Kidney tubule cell (primary cell): ENCODE data around the gene BSPRY.

Experiments used
- DNase-seq: peaks from one replicate; pipeline ENCODE4 v3.0.0-alpha.2; 2018; ENCODE audit warnings: low spot score

The BSPRY gene

GRCh38 chr9:113349445-113350094 lies at the start of gene BSPRY:
Gene BSPRY (plus strand): TSS chr9:113349541. CDS start chr9:113349580, 39 bp downstream.
- peak; percentile 53 for DNase-seq

DNA sequence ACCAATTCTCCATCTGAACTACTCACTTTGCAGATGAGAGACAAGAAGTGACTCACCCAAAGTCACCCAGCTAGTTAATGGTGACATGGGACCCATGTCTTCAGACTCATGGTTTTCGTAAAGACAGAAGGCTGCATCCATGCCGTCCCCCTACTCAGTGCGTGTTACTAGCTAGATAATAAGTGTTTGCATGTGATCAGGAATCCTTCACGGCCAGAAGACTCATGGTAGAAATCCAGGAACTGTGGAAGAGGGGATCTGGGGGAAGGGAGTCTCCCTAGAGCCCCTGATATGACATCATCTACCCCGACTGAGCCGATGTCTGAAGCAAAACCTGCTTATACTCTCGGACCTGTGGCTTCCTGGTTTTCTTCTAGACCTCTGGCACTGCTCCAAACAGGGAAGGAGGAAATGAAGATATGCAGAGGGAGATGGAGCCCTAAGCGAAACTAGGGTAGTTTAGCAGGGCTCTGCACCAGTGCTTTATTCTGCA lies 49.5 kb upstream of the BSPRY start:
- peak; percentile 83 for DNase-seq

DNA sequence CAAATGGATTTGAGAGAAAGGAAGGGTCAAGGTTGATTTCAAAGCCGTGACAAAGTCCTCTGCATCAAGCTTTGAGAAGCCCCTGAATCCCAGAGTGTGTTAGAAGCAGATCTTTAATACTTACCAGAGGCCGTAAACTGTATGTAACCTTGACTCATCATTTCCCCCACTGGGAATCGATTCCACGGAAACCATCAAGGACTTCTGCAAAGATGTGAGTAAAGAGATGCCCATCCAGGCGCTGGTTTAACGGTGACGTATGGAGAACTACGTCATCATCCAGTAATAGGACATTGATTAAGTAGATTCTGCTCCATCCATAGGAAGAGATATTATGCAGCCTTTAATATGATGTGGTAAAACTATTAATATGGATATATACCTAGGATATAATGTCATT lies 47.8 kb upstream of the BSPRY start:
- no peak for DNase-seq

DNA sequence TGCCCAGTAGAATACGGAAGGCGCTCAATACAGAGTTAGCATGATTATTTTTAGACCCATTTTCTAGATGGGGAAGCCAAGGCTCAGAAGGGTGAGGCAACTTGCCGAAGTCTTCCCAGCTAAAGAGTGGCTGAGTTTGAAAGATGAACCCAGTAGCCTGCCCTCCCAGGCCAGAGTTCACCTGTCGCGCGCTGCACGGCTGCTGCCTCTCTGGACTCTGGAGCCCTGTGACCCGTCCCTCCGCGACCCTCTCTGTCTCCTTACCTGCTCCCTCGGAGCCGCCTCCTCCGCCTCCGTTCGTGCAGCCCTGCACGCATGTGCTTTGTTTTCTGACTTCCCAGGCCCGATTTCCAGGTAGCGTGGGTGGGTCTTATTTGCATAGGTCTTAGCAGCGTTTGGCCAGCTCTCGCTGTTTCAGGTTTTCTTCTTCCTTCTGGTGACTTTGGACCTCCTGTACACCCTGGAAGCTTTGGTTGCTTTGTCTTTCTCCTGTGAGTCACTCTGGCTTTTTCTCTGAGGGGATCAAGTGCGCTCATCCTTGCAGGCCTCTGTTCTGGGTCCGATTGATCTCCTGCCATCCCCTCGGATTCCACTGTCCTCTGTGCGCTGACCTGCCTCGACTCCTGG lies 46.4 kb upstream of the BSPRY start, which contains the start of gene RNF183:
Gene RNF183, minus strand, starts transcription at position 585 of the 627 bp plus-strand sequence. CDS start 5,192 bp downstream, outside the sequence.
- DNase-seq = peak; percentile 81

DNA sequence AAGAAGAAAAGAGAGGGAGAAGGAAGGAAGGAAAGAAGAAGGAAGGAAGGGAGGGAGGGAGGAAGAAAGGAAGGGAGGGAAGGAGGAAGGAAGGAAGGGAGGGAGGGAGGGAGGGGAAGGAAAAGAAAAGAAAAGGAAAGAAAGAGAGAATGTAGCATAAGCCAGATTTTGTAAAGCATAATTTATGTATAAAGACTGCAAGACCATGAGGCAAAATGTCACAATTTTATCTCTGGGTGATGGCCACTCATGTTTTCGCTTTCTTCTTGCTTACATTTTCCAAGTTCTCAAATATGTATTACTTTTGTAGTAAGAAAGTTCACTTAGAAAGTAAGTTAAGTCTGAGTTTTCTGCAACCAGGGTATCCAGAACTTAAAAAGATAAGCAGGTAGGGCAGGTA lies 42.8 kb upstream of the BSPRY start:
- no peak for DNase-seq

DNA sequence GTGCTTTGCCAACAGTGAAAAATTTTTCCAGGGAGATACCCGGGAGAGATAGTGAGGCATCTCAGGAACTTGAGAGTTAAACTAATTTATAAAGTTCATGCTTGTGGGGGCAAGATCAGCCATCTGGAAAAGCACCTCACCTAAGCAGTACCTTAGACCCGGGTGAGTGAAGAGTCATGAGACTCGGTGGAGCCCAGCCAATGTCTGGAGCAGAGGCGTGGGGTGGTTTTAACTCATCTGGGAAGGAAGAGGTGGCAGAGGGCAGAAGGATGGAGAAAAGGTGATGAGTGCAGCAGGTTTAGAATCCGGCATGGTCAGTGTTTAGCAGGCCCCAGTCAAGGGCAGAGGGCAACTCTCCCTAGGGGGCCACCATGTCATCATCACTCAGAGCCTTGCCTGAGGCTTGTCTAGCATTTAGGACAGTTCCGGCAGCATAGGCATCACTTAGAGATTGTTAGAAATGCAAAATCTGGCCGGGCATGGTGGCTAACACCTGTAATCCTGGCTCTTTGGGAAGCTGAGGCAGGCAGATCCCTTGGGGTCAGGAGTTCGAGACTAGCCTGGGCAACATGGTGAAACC lies 41.9 kb upstream of the BSPRY start:
- peak; percentile 83 for DNase-seq

GRCh38 chr9:113309204-113309813 lies 40.0 kb upstream of the BSPRY start:
- peak; percentile 55 for DNase-seq

DNA sequence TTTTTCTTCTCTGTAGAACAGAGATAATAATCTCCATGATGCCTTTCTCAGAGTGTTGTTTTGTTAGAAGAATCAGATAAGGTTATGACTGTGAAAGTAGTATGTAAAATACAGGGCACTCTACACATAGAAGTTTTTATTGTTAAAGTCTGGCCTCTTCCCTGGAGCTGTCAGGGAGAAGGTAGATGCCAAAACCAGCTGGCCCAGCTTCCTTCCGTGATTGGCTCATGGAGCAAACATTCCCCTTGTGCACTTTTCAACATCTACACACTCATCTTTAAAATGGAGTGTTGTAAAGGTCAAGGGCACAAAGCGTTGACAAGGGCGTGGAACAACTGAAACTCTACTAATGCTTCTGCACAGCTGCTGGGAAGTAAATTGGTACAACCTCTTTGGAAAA lies 38.8 kb upstream of the BSPRY start:
- DNase-seq = no peak

DNA sequence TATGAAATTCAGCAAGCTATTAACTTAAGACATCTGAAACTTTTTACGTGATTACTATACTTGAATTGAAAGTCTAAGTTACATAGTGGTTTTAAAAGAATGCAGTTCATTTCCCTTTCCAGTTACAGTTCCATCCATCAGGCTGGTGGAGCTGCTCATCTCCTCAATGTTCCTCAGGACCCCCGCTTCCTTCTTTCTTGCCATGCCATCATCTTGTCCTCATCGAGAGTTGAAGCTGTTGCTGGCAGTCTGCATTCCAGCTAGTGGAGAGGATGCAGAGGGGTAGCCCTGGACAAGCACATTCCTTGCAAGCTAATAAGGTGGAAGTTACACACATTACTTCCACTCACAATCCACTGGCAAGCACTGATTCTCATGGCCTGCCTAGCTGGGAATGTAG lies 37.4 kb upstream of the BSPRY start:
- no peak for DNase-seq

DNA sequence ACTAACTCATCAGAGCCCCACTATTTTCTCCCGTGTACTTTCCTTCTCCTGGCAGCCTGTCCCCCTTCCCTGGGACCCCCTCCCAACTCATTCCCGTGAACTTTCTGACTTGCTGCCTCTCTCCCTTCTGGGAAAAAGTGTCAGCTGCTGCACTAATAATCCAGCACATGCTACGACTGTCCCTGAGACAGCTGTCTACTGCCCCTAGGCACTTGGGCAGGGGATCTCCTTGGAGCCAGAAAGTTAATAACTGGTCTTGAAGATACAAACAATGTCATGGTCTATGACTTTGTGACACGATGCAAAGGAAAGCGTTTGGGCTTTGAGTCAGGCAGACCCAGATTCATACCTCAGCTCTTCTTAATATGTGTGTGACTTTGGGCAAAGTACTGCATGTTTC lies 36.1 kb upstream of the BSPRY start:
- DNase-seq = no peak

DNA sequence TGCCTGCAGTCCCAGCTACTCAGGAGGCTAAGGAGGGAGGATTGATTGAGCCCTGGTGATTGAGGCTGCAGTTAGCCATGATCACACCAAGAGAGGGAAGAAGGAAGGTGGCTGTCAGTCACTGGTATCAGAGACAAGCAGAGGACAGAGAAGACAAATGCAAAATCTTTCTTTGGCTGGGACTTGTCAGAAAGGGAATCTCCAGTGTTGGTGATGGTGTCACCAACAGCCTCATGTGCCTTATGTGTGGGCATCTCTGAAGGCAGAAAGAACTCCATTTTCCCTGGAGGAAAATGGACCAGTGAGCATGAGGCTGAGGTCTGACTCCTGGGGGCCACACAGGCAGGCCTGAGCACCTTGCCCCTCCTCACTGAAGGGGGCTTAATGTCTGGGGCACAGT lies 34.1 kb upstream of the BSPRY start:
- no peak for DNase-seq

DNA sequence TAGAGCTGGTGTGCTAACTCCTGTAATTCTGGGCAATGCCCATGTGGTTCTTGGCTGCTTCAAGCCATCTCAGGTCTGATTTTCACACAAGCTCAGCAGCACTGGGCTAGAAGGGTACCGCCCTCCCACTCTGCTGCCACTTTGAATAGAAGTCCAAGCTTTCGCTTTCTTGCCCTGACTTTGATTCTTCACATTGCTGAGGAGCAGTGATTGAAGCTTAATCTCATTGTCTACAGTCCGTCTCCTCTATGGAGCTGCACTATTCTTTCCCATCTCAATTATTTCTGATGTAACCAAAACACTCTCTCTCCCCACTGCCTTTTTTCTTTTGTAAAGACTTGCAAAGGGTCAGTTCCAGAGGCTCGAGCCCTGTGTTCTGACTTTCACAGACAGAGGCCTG lies 33.3 kb upstream of the BSPRY start:
- no peak for DNase-seq

- DNase-seq = no peak
Observed at GRCh38 chr9:113317777-113318176, 31.6 kb upstream of the BSPRY start.

DNA sequence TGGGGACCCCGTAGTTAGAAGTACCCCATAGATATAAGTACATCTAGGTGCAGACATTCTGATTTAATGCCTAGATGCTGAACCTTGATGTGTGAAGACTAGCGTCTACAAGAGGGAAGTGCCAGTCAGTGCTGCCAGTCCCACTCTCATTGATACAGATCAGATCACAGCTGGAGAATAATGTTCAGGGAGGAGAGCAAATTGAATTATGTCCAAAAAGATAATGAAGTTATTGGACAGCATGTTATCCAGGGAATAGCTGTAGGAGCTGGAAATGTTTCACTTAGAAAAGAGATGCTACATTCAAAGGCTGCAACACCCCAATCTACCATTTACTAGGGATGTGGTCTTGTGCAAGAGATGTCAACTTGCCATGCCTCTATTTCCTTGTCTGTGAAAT lies 30.3 kb upstream of the BSPRY start:
- no peak for DNase-seq

DNA sequence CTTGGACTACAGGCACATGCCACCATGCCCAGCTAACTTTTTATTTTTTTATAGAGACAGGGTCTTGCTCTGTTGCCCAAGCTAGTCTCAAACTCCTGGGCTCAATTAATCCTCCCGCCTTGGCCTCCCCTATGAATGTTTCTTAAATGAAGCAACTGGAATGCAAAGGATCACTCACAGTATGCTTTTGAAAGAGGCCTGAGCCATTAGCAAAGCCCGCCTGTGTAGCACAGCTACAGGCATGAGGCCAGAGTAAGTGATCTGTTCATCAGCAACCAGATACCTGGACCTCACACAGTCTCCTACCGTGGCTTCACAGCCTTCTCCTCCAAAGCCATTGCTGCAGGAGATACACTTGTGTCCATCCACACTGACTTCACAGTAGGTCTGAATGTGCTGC lies 29.3 kb upstream of the BSPRY start:
- DNase-seq = no peak

DNA sequence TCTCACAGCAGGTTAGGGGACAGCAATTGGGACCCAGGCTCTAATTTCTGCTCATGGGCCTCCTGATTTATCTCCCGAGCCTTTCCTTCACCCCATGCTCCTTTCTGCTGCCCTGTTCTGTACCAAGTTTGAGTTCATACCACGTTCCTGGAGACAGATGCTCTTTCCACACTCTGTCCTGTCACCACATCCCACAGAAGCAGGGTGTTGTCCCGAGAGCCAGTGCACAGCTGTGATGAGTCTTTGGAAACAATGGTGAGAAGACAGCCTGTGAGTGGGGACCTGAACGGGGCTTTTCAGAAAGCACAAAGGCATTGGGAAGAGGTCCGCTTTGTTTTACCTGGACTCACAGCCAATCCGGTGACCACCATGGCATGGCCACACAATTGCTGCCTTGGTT lies 26.7 kb upstream of the BSPRY start:
- no peak for DNase-seq

DNA sequence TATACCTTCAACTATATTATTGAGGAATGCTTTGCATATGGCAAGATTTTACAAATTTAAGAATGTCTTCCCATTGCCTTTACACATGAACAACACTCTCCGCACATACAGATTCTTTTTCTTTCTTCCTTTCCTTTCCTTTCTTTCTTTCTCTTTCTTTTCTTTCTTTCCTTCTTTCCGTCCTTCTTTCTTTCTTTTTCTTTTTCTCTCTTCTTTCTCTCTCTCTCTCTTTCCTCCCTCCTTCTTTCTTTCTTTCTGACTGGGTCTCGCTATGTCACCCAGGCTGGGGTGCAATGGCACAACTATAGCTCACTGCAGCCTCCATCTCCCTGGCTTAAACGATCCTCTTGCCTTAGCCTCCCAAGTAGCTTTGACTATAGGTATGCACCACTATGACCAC lies 23.1 kb upstream of the BSPRY start:
- DNase-seq = no peak

- no peak for DNase-seq
Observed at GRCh38 chr9:113328045-113328782, 21.1 kb upstream of the BSPRY start.

DNA sequence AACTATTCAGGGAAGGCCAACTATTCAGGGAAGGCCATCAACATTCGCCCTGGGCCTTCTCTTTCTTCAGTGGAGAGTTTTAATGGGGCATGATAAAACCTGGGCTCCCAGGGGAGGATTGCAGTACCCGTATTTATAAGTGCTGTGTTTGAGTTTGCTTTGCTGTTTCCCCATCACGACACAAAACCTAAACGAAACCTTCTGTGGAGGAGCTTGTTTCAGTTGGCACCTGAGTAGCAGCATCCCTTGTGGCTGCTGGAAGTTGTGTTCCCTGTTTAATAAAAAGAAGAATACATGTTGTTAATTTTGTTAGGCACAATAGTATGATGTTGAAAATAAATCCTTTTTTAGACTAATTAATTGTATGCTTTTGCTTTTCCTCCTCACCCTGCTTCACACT lies 17.6 kb upstream of the BSPRY start:
- DNase-seq = no peak

GRCh38 chr9:113337714-113338113 lies 11.6 kb upstream of the BSPRY start:
- no peak for DNase-seq

- DNase-seq = peak; percentile 91
Observed at GRCh38 chr9:113340011-113340699, 9.2 kb upstream of the BSPRY start, which contains the start of gene WDR31. Gene WDR31 (minus strand): TSS chr9:113340275. CDS start chr9:113332022, 8,253 bp downstream.
